GM12878 (cell line): Measurements from ENCODE around the gene FGD5.

ENCODE experiments used
- CBX3 ChIP-seq: fragments of 200-600 bp; sonication (generic); IDR thresholded peaks from 2 replicates; pipeline ENCODE4 v1.6.1; 2016; ENCODE audit warnings: low read depth, borderline replicate concordance
- POU2F2 ChIP-seq: IDR thresholded peaks from 3 replicates; pipeline ENCODE4 v1.6.1; 2011; ENCODE audit warnings: low read depth, mild to moderate bottlenecking, low read length, borderline replicate concordance
- TF ChIP-seq, protein P1 (sequence below): IDR thresholded peaks from 2 replicates; pipeline ENCODE4 v1.6.1; 2011; ENCODE audit warnings: low read depth, low read length, improper control_type of control experiment, borderline replicate concordance
- TF ChIP-seq, protein P2 (sequence below), 3 experiments: IDR thresholded peaks in 2 of 3; conservative IDR thresholded peaks in 1 of 3; 2 replicates each; pipeline ENCODE4 v1.5.1; 2011; ENCODE audit warnings: low read depth in 3 of 3, low read length in 3 of 3, mild to moderate bottlenecking in 3 of 3, control low read depth in 2 of 3, moderate library complexity in 2 of 3, inconsistent platforms in 1 of 3, mixed read lengths in 1 of 3; ENCODE audit not compliant: control insufficient read depth in 2 of 3, insufficient read depth in 1 of 3; ENCODE audit errors: extremely low read depth in 1 of 3
- TF ChIP-seq, protein P3 (sequence below): IDR thresholded peaks from 2 replicates; pipeline ENCODE4 v1.6.1; 2012; ENCODE audit warnings: low read depth, low read length, improper control_type of control experiment

DNA sequence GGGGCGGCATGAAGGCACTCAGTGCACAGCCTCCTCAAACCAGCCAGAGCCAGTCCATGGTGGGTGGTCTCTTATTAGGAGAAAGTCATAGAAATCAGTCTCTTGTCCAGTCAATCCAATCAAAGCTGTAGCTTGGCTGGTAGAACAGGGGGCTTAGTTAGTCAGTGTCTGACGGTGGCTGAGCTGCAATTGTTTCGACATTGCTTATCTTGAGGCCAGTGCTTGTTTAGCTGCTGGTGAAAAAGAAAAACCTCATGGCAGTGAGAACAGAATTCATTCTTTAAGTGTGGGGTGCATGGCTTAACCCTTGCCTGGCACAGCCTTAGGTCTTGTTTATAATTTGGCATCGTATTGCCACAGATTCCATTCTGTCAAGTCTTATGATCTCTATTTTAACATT is 53.9 kb downstream of the FGD5 start:
- TF ChIP-seq, protein P1, sequence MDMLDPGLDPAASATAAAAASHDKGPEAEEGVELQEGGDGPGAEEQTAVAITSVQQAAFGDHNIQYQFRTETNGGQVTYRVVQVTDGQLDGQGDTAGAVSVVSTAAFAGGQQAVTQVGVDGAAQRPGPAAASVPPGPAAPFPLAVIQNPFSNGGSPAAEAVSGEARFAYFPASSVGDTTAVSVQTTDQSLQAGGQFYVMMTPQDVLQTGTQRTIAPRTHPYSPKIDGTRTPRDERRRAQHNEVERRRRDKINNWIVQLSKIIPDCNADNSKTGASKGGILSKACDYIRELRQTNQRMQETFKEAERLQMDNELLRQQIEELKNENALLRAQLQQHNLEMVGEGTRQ: no peak
- TF ChIP-seq, protein P2, sequence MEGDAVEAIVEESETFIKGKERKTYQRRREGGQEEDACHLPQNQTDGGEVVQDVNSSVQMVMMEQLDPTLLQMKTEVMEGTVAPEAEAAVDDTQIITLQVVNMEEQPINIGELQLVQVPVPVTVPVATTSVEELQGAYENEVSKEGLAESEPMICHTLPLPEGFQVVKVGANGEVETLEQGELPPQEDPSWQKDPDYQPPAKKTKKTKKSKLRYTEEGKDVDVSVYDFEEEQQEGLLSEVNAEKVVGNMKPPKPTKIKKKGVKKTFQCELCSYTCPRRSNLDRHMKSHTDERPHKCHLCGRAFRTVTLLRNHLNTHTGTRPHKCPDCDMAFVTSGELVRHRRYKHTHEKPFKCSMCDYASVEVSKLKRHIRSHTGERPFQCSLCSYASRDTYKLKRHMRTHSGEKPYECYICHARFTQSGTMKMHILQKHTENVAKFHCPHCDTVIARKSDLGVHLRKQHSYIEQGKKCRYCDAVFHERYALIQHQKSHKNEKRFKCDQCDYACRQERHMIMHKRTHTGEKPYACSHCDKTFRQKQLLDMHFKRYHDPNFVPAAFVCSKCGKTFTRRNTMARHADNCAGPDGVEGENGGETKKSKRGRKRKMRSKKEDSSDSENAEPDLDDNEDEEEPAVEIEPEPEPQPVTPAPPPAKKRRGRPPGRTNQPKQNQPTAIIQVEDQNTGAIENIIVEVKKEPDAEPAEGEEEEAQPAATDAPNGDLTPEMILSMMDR (IDR thresholded peaks at IDR 0.05 in 2 of 3, conservative IDR thresholded peaks at IDR 0.05 in 1 of 3; ENCODE audit: control insufficient read depth in 2 of 3, extremely low read depth in 1 of 3, insufficient read depth in 1 of 3, low read depth in 3 of 3, low read length in 3 of 3): no peak
- TF ChIP-seq, protein P3, sequence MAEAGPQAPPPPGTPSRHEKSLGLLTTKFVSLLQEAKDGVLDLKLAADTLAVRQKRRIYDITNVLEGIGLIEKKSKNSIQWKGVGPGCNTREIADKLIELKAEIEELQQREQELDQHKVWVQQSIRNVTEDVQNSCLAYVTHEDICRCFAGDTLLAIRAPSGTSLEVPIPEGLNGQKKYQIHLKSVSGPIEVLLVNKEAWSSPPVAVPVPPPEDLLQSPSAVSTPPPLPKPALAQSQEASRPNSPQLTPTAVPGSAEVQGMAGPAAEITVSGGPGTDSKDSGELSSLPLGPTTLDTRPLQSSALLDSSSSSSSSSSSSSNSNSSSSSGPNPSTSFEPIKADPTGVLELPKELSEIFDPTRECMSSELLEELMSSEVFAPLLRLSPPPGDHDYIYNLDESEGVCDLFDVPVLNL: no peak
- TF ChIP-seq POU2F2: no peak
- TF ChIP-seq CBX3: no peak
